Breast epithelium (tissue), 3 donors: ENCODE data around the gene EDAR.

Experiments used
- POLR2A ChIP-seq: fragments of 450-650 bp; IDR thresholded peaks from one replicate; pipeline ENCODE4 v1.6.1; 2016; ENCODE audit warnings: antibody characterized with exemption, mild to moderate bottlenecking, moderate library complexity
- POLR2AphosphoS5 ChIP-seq, 3 donors: sonication (generic); formaldehyde crosslinking; IDR thresholded peaks; one replicate each; pipeline ENCODE4 v1.6.1; 2017; ENCODE audit warnings: antibody characterized with exemption in 3 of 3
- TF ChIP-seq, protein P1 (sequence below), 3 donors: fragments of 450-650 bp; IDR thresholded peaks; one replicate each; pipeline ENCODE4 v1.5.1; 2016 to 2017; ENCODE audit warnings: antibody characterized with exemption in 3 of 3, mild to moderate bottlenecking in 3 of 3, moderate library complexity in 3 of 3

DNA sequence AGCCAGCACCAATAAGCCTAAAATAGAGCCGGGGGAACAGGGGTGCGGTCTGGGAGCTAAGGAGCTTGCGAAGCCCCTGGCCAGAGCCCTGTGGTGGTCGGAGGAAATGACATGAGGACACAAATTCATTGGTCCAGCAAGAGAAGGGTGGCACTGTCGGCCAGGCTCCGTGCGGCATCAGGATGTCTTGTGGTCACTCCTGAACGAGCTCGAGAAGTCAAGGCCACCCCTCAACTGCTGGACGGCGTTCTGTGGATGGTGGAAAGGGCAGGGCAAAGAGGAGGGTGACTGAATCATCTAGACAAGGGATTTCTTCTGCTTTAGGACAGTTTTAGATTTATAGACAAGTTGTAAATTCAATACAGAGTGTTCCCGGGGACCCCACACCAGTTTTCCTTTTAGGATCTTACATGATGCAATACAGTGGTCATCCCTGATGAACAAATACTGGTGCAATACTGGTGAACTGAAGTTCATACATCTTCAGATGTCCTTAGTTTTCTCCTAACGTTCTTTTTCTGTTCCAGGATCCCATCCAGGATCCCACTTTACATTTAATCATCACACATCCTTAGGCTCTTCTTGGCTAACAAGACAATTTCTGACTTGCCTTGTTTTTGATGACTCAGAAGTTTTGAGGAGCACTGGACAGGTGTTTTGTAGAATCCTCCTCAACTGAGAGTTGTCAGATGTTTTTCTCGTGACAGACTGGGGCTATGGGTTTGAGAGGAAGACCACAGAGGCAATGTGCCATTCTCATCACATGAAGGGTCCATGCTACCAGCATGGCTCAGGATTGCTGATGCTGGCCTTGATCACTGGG is 13.2 kb downstream of the EDAR start:
- TF ChIP-seq, protein P1, sequence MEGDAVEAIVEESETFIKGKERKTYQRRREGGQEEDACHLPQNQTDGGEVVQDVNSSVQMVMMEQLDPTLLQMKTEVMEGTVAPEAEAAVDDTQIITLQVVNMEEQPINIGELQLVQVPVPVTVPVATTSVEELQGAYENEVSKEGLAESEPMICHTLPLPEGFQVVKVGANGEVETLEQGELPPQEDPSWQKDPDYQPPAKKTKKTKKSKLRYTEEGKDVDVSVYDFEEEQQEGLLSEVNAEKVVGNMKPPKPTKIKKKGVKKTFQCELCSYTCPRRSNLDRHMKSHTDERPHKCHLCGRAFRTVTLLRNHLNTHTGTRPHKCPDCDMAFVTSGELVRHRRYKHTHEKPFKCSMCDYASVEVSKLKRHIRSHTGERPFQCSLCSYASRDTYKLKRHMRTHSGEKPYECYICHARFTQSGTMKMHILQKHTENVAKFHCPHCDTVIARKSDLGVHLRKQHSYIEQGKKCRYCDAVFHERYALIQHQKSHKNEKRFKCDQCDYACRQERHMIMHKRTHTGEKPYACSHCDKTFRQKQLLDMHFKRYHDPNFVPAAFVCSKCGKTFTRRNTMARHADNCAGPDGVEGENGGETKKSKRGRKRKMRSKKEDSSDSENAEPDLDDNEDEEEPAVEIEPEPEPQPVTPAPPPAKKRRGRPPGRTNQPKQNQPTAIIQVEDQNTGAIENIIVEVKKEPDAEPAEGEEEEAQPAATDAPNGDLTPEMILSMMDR (IDR thresholded peaks at IDR 0.05), result no peak
- TF ChIP-seq POLR2A (no peak), POLR2AphosphoS5 (IDR thresholded peaks at IDR 0.05) (no peak)
